A673 (cell line): ENCODE measurements around the gene FAM200C. TPM values are rescaled to one million over a fixed set of nuclear protein-coding genes. Genes with fewer than 3 reads are reported as not detected.

ENCODE experiments used
- BruUV-seq: library from RNA; stranded (reverse); fragments of 400-500 nt; replicated peaks from 2 replicates; lab custom pipeline; 2021; lab: Mats Ljungman, UMichigan
- CTCF ChIA-PET: fragments of 300-600 bp; sonication (Branson Sonifier 250); formaldehyde crosslinking; loops from one replicate; lab custom pipeline; 2022; ENCODE audit warnings: antibody characterized with exemption; lab: Charles Lee
- POLR2A ChIA-PET: fragments of 300-600 bp; sonication (Branson Sonifier 250); formaldehyde crosslinking; loops from one replicate; lab custom pipeline; 2022; ENCODE audit warnings: antibody characterized with exemption; ENCODE audit not compliant: low non-redundant PET; lab: Charles Lee
- DNase-seq: peaks from one replicate; pipeline ENCODE4 v3.0.0-alpha.2; 2015; ENCODE audit warnings: low spot score
- H3K27ac ChIP-seq: fragments of 200-600 bp; sonication (generic); 2 replicates; pipeline ENCODE4 v1.5.1; 2016; ENCODE audit warnings: mixed run types, low read depth, mild to moderate bottlenecking, mixed read lengths, antibody characterized with exemption, low read length; ENCODE audit not compliant: poor library complexity, severe bottlenecking
- H3K27me3 ChIP-seq: fragments of 200-600 bp; sonication (generic); replicated peaks from 2 replicates; pipeline ENCODE4 v1.6.1; 2017; ENCODE audit warnings: mixed run types, low read depth, mild to moderate bottlenecking, mixed read lengths, antibody characterized with exemption, low read length; ENCODE audit not compliant: insufficient read depth, poor library complexity
- H3K36me3 ChIP-seq: fragments of 200-600 bp; sonication (generic); 2 replicates; pipeline ENCODE4 v1.6.1; 2016; ENCODE audit warnings: mixed run types, mild to moderate bottlenecking, mixed read lengths, antibody characterized with exemption, low read length; ENCODE audit not compliant: insufficient read depth, poor library complexity, severe bottlenecking
- H3K4me1 ChIP-seq: fragments of 200-600 bp; sonication (generic); 2 replicates; pipeline ENCODE4 v1.6.1; 2017; ENCODE audit warnings: mixed run types, mild to moderate bottlenecking, mixed read lengths, antibody characterized with exemption, low read length; ENCODE audit not compliant: insufficient read depth, poor library complexity, severe bottlenecking
- H3K4me3 ChIP-seq: fragments of 200-600 bp; sonication (generic); 2 replicates; pipeline ENCODE4 v1.5.1; 2016; ENCODE audit warnings: low read depth, mixed run types, mild to moderate bottlenecking, mixed read lengths, low read length; ENCODE audit not compliant: poor library complexity, severe bottlenecking
- H3K9me3 ChIP-seq: fragments of 200-600 bp; sonication (generic); 2 replicates; pipeline ENCODE4 v1.6.1; 2016; ENCODE audit warnings: mixed run types, low read depth, mild to moderate bottlenecking, mixed read lengths, antibody characterized with exemption, low read length; ENCODE audit not compliant: poor library complexity, severe bottlenecking
- EZH2 ChIP-seq: fragments of 200-600 bp; sonication (generic); IDR thresholded peaks from 2 replicates; pipeline ENCODE4 v1.6.1; 2017; ENCODE audit warnings: borderline replicate concordance, low read depth, mild to moderate bottlenecking, mixed read lengths, antibody characterized with exemption, low read length; ENCODE audit not compliant: poor library complexity, severe bottlenecking
- intact Hi-C: fragments of 100-400 bp; cut with micrococcal nuclease; formaldehyde crosslinking; loops from one replicate; pipeline ENCODE4 v1.10.0; 2022; ENCODE audit not compliant: unreplicated experiment
- total RNA-seq: library from RNA; stranded (reverse); gene quantifications from 2 replicates; pipeline ENCODE4 v1.2.3, GENCODE V29; 2021
- TF ChIP-seq, protein P1 (sequence below): fragments of 300-800, 200-600 bp; sonication (generic); conservative IDR thresholded peaks from 2 replicates; pipeline ENCODE4 v1.5.1; 2017; ENCODE audit warnings: low read depth, mild to moderate bottlenecking, antibody characterized with exemption, low read length, moderate library complexity, mixed read lengths

Gene FAM200C
- total RNA-seq, 1 experiment from 2014 or later: 6.3 TPM

DNA sequence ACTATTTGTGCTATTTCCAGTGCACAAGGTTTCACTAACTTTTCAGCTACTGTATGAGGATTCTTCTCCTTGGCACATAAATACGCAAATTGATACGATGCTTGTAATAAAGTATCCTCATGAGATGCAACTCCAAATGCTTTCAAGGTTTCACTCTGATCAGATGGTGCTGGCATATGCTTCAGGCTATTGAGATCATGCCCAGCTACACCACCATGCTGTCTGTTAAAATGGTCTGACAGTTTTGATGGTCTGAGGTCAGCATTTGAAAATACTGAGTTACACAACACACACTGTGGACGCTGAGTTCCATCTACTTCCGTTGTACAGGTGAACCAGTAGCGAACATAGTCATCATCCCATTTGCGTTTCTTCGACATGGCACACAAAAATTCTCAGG is 4.7 kb downstream of the FAM200C start:
- TF ChIP-seq, protein P1, sequence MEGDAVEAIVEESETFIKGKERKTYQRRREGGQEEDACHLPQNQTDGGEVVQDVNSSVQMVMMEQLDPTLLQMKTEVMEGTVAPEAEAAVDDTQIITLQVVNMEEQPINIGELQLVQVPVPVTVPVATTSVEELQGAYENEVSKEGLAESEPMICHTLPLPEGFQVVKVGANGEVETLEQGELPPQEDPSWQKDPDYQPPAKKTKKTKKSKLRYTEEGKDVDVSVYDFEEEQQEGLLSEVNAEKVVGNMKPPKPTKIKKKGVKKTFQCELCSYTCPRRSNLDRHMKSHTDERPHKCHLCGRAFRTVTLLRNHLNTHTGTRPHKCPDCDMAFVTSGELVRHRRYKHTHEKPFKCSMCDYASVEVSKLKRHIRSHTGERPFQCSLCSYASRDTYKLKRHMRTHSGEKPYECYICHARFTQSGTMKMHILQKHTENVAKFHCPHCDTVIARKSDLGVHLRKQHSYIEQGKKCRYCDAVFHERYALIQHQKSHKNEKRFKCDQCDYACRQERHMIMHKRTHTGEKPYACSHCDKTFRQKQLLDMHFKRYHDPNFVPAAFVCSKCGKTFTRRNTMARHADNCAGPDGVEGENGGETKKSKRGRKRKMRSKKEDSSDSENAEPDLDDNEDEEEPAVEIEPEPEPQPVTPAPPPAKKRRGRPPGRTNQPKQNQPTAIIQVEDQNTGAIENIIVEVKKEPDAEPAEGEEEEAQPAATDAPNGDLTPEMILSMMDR: no peak
- TF ChIP-seq EZH2: no peak
- intact Hi-C loops: loop anchor here (10.0 kb wide), 1 partner anchor 1110 kb away; no protein-coding TSS in a partner anchor
- DNase-seq: no peak
- H3K36me3 ChIP-seq: no peaks in the 10 kb centered on the region
- H3K9me3 ChIP-seq: no peaks in the 10 kb centered on the region
- no peak overlapping the region for H3K27ac ChIP-seq
- H3K4me3 ChIP-seq: no peak overlapping the region
- no peaks in the 10 kb centered on the region for H3K27me3 ChIP-seq
- ChIA-PET CTCF (no interaction called here), POLR2A (interaction anchor here (0.8 kb wide), 1 partner anchor 374 kb away, joined by 3 read pairs; no protein-coding TSS in a partner anchor)
- peaks cover 3% of the 10 kb centered on the region for H3K4me1 ChIP-seq
- no TSS peak for BruUV-seq

- Histone ChIP-seq H3K36me3 (no peaks in the 10 kb centered on the region), H3K27ac (no peak overlapping the region), H3K4me1 (no peaks in the 10 kb centered on the region), H3K27me3 (no peaks in the 10 kb centered on the region), H3K9me3 (peaks cover 12% of the 10 kb centered on the region), H3K4me3 (no peak overlapping the region)
- TF ChIP-seq, protein P1: peak; percentile 63
- no peak for TF ChIP-seq EZH2
- CTCF ChIA-PET: interaction anchor here (0.5 to 1.2 kb wide), 4 partner anchors 13 to 428 kb away, joined by 3 to 11 read pairs (median 6); no protein-coding TSS in a partner anchor
- BruUV-seq: no TSS peak
- intact Hi-C loops: loop anchor here (5.0 to 10.0 kb wide), 3 partner anchors 309 to 1106 kb away; no protein-coding TSS in a partner anchor
- peak; percentile 32 for DNase-seq
- POLR2A ChIA-PET: no interaction called here
These were observed 8.8 kb downstream of the FAM200C start for GRCh38 chr5:160390787-160391696.

DNA sequence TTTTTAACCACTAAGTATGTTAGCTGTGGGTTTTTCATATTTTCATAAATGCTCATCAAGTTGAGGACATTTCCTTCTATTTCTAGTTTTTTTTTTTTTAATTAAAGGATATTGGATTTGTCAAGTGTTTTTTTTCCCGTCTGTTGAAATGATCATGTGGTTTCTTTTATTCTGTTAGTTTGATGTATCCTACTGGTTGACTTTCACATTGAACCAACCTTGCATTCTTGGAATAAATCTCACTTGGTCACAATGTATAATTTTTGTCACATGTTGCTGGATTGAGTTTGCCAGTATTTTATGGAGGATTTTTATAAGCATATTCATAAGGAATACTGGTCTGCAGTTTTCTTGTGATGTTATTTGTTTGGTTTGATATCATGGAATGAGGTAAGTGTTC is 12.4 kb downstream of the FAM200C start:
- no peaks in the 10 kb centered on the region for H3K27me3 ChIP-seq
- DNase-seq: no peak
- no peak overlapping the region for H3K4me3 ChIP-seq
- H3K27ac ChIP-seq: no peak overlapping the region
- POLR2A ChIA-PET: no interaction called here
- BruUV-seq: no TSS peak
- peaks cover 12% of the 10 kb centered on the region for H3K9me3 ChIP-seq
- intact Hi-C loops: no loop called here
- H3K36me3 ChIP-seq: no peaks in the 10 kb centered on the region
- CTCF ChIA-PET: no interaction called here
- H3K4me1 ChIP-seq: peaks cover 1% of the 10 kb centered on the region
- TF ChIP-seq EZH2: no peak
- TF ChIP-seq, protein P1: no peak
